BJ (cell line): ENCODE measurements around the gene ASB5. TPM values are rescaled to one million over a fixed set of nuclear protein-coding genes. Genes with fewer than 3 reads are reported as not detected.
"Not testable (repeated sequence)": the region's sequence is repeated elsewhere in the genome, so short reads cannot be mapped to it uniquely, and the experiment has no call there.

Source experiments
- CTCF ChIA-PET: fragments of 350-600 bp; formaldehyde crosslinking; extraction: SDS; loops from one replicate; lab custom pipeline; 2021; ENCODE audit warnings: antibody characterized with exemption, inconsistent platforms; lab: Yijun Ruan, JAX
- POLR2A ChIA-PET: fragments of 300-600 bp; sonication (Branson Sonifier 250); formaldehyde crosslinking; extraction: SDS; loops from one replicate; lab custom pipeline; 2021; ENCODE audit warnings: antibody characterized with exemption; lab: Charles Lee
- DNase-seq: peaks from one replicate; pipeline ENCODE4 v3.0.0-alpha.2; 2011; ENCODE audit warnings: low read depth
- H3K27me3 ChIP-seq: 2 replicates; pipeline ENCODE4 v1.6.0; 2011; ENCODE audit warnings: low read length; ENCODE audit not compliant: control insufficient read depth, insufficient read depth
- H3K36me3 ChIP-seq: 2 replicates; pipeline ENCODE4 v1.5.1; 2011; ENCODE audit warnings: low read length; ENCODE audit not compliant: control insufficient read depth, insufficient read depth
- H3K4me3 ChIP-seq: 2 replicates; pipeline ENCODE4 v1.5.1; 2011; ENCODE audit warnings: low read depth, mild to moderate bottlenecking, control low read depth, low read length
- polyA plus RNA-seq: library from polyadenylated mRNA; depleted of rRNA; stranded (reverse); fragments of >200 nt; gene quantifications from 2 replicates; pipeline ENCODE4 v1.2.3, GENCODE V29; 2011
- TF ChIP-seq, protein P1 (sequence below): IDR thresholded peaks from 2 replicates; pipeline ENCODE4 v1.5.1; 2011; ENCODE audit warnings: low read depth, mild to moderate bottlenecking, control low read depth, inconsistent platforms, low read length, moderate library complexity; ENCODE audit not compliant: insufficient read depth

ASB5 gene
- polyA plus RNA-seq, 1 experiment, result 63.8 TPM

GRCh38 chr4:176229645-176230044, 39.4 kb downstream of the ASB5 start:
- H3K36me3 ChIP-seq, result no peaks in the 10 kb centered on the region
- H3K27me3 ChIP-seq, result no peaks in the 10 kb centered on the region
- no peak overlapping the region for H3K4me3 ChIP-seq
- TF ChIP-seq, protein P1, sequence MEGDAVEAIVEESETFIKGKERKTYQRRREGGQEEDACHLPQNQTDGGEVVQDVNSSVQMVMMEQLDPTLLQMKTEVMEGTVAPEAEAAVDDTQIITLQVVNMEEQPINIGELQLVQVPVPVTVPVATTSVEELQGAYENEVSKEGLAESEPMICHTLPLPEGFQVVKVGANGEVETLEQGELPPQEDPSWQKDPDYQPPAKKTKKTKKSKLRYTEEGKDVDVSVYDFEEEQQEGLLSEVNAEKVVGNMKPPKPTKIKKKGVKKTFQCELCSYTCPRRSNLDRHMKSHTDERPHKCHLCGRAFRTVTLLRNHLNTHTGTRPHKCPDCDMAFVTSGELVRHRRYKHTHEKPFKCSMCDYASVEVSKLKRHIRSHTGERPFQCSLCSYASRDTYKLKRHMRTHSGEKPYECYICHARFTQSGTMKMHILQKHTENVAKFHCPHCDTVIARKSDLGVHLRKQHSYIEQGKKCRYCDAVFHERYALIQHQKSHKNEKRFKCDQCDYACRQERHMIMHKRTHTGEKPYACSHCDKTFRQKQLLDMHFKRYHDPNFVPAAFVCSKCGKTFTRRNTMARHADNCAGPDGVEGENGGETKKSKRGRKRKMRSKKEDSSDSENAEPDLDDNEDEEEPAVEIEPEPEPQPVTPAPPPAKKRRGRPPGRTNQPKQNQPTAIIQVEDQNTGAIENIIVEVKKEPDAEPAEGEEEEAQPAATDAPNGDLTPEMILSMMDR, result no peak
- ChIA-PET CTCF (interaction anchor here (0.6 to 0.7 kb wide), 3 partner anchors 8 to 831 kb away, joined by 3 read pairs; no protein-coding TSS in a partner anchor), POLR2A (no interaction called here)
- no peak for DNase-seq

GRCh38 chr4:176226736-176227135, 42.3 kb downstream of the ASB5 start:
- POLR2A ChIA-PET, result no interaction called here
- Histone ChIP-seq H3K4me3 (no peak overlapping the region), H3K27me3 (no peaks in the 10 kb centered on the region), H3K36me3 (no peaks in the 10 kb centered on the region)
- TF ChIP-seq, protein P1, result no peak
- no peak for DNase-seq
- CTCF ChIA-PET, result no interaction called here

DNA sequence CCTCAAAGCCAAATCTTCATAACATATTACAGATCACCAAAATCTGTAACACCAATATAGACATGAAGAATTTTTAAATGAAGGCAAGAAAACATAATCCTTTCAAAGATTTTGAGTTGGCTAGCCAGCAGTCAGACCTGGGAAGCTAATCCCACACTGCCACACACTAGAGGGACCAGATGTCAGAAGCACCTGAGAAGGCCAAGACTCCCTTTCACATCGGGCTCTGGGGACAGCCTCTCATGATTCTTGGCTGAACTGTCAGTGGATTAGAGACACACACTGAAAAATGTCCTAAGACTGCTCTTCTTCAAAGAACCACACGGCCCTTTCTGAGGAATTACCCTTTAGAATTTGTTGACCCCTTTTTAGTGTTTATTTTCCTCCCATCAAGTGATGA, 45.5 kb downstream of the ASB5 start:
- no peak for DNase-seq
- no peaks in the 10 kb centered on the region for H3K36me3 ChIP-seq
- no peak overlapping the region for H3K4me3 ChIP-seq
- ChIA-PET POLR2A (no interaction called here), CTCF (no interaction called here)
- TF ChIP-seq, protein P1, result no peak
- H3K27me3 ChIP-seq, result no peaks in the 10 kb centered on the region

DNA sequence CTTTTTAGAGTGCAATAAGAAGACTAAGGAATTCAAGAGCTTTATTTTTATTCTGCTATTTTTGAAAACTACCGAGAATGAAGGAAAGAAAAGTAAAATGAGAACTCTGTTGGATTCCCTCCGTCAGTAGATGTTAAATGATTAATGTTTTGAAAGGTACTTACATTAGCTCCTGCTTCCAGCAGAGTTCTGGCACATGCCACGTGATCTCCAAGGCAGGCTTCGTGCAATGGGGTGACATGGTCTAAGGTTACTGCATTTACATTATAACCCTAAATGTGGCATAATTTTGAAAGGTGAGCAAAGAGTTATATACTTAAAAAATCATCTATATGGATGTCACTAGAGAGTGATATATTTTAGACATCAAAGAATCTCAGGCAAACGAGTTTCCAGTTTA, 46.9 kb downstream of the ASB5 start:
- TF ChIP-seq, protein P1, result no peak
- H3K36me3 ChIP-seq, result no peaks in the 10 kb centered on the region
- CTCF ChIA-PET, result no interaction called here
- no peaks in the 10 kb centered on the region for H3K27me3 ChIP-seq
- no peak for DNase-seq
- H3K4me3 ChIP-seq, result no peak overlapping the region
- POLR2A ChIA-PET, result no interaction called here

- Histone ChIP-seq H3K4me3 (no peak overlapping the region), H3K27me3 (no peaks in the 10 kb centered on the region), H3K36me3 (no peaks in the 10 kb centered on the region)
- ChIA-PET POLR2A (no interaction called here), CTCF (no interaction called here)
- DNase-seq, result no peak
- TF ChIP-seq, protein P1, result no peak
These were observed 51.5 kb downstream of the ASB5 start for GRCh38 chr4:176217510-176217909.

GRCh38 chr4:176212351-176212750, 56.7 kb downstream of the ASB5 start:
- H3K36me3 ChIP-seq, H3K27me3 ChIP-seq, DNase-seq, H3K4me3 ChIP-seq, POLR2A ChIA-PET: not testable (repeated sequence)
- CTCF ChIA-PET, result interaction anchor here (1.1 kb wide), 1 partner anchor 13 kb away, joined by 3 read pairs; no protein-coding TSS in a partner anchor
